ENCODE measurements around the gene SCRN3. TPM values are rescaled to one million over a fixed set of nuclear protein-coding genes. Genes with fewer than 3 reads are reported as not detected.

SCRN3 gene
- total RNA-seq, 1 experiment from 2014 or later: 28.6 TPM

DNA sequence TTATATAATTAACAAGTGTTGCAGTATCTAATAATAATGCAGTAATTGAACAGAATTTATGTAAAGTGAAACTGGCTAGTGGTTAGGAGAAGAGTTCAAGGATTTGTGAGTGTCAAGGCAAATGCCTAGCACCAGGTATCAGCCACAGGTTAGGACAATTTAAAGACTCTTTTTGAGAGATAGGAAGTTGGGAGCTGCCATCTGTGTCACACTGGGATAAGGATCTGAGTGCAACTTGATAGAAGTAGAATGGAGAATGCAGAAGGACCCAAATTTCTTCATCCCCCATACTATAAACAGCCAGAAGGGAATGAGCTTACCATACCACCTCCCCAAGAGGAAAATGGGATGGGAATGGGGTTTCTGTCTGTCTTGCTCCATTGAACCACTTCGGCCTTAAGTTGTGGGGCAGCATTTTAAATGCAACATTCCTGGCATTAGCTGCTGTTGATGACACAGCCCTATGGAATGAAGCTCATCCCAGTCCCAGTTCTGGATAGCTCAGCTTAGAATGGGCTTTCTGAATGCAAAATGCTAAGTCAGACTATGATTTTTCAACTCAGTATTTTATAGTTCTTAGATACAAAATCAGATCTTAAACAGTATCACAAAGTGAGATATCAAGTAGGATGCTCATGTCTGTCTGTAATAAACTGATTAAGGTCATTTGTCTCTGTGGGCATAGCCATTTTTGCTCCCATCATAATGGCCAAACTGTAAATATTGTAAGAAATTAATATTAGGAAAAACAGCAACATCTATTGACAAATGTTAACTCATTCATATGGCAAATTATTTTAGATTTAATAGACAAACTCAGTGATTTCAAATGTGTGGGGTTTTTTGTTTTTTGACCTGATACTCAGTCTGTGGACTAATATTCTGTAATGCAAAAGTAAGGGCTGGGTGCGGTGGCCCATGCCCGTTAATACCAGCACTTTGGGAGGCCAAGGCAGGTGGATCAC lies 47.3 kb downstream of the SCRN3 start:
- ChIA-PET POLR2A (ENCODE audit: low non-redundant PET) (no interaction called here), CTCF (no interaction called here)
- Histone ChIP-seq H3K36me3 (ENCODE audit: insufficient read depth, low read length, poor library complexity, severe bottlenecking) (no peaks in the 10 kb centered on the region), H3K4me3 (ENCODE audit: low read depth, low read length, poor library complexity, severe bottlenecking) (no peak overlapping the region), H3K27me3 (replicated peaks; ENCODE audit: insufficient read depth, low read depth, low read length, poor library complexity) (no peaks in the 10 kb centered on the region), H3K4me1 (ENCODE audit: insufficient read depth, low read length, poor library complexity, severe bottlenecking) (no peaks in the 10 kb centered on the region), H3K27ac (ENCODE audit: low read depth, low read length, poor library complexity, severe bottlenecking) (no peak overlapping the region), H3K9me3 (ENCODE audit: low read depth, low read length, poor library complexity, severe bottlenecking) (no peaks in the 10 kb centered on the region)
- no peak for DNase-seq (ENCODE audit: low spot score)
- TF ChIP-seq, protein P1, sequence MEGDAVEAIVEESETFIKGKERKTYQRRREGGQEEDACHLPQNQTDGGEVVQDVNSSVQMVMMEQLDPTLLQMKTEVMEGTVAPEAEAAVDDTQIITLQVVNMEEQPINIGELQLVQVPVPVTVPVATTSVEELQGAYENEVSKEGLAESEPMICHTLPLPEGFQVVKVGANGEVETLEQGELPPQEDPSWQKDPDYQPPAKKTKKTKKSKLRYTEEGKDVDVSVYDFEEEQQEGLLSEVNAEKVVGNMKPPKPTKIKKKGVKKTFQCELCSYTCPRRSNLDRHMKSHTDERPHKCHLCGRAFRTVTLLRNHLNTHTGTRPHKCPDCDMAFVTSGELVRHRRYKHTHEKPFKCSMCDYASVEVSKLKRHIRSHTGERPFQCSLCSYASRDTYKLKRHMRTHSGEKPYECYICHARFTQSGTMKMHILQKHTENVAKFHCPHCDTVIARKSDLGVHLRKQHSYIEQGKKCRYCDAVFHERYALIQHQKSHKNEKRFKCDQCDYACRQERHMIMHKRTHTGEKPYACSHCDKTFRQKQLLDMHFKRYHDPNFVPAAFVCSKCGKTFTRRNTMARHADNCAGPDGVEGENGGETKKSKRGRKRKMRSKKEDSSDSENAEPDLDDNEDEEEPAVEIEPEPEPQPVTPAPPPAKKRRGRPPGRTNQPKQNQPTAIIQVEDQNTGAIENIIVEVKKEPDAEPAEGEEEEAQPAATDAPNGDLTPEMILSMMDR (conservative IDR thresholded peaks at IDR 0.05; ENCODE audit: low read depth, low read length): no peak
- no peak for TF ChIP-seq EZH2 (IDR thresholded peaks at IDR 0.05; ENCODE audit: borderline replicate concordance, low read depth, low read length, poor library complexity, severe bottlenecking)
- BruUV-seq (replicated peaks): no TSS peak
- intact Hi-C loops (cut with micrococcal nuclease; ENCODE audit: unreplicated experiment): no loop called here

DNA sequence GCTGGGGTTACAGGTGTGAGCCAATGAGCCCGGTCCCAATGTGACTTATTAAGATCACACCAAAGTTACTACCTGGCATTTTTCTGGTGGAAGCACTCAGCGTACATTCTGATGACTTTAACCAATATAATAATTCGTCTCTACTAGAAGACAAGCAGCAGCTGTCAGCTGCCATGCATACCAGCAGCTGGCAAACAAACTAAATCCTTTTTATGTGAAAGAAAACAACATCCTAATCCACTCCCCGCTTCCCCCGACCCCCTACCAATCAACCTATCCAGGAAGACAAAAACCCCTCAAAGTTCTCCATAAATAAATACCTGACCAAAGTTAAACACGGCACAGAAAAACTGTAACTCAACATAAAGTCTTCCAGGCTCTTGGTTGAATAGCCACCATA lies 49.2 kb downstream of the SCRN3 start:
- no peak for TF ChIP-seq EZH2 (IDR thresholded peaks at IDR 0.05; ENCODE audit: borderline replicate concordance, low read depth, low read length, poor library complexity, severe bottlenecking)
- TF ChIP-seq, protein P1 (conservative IDR thresholded peaks at IDR 0.05; ENCODE audit: low read depth, low read length): no peak

DNA sequence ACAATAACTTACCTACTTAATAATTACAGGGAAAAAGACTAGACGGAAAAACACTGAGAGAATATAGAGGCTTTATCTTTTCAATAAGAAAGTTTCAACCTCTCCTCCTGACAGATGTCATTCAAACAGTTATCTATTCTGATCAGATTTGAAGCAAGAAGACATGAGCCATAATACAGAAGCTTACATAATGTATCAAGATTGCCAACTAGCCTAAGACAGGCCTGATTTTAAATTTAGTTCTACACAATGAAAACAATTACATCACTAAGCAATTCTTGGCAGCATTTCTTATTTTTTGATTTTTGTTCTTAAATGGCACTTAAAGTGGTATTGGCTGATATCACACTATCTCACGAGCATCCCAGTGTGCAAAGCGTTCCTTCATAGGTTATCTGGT lies 49.7 kb downstream of the SCRN3 start:
- CTCF ChIA-PET: no interaction called here
- H3K27me3 ChIP-seq (replicated peaks; ENCODE audit: insufficient read depth, low read depth, low read length, poor library complexity): no peaks in the 10 kb centered on the region
- no peak overlapping the region for H3K27ac ChIP-seq (ENCODE audit: low read depth, low read length, poor library complexity, severe bottlenecking)
- TF ChIP-seq, protein P1 (conservative IDR thresholded peaks at IDR 0.05; ENCODE audit: low read depth, low read length): no peak
- no peak for TF ChIP-seq EZH2 (IDR thresholded peaks at IDR 0.05; ENCODE audit: borderline replicate concordance, low read depth, low read length, poor library complexity, severe bottlenecking)
- POLR2A ChIA-PET (ENCODE audit: low non-redundant PET): no interaction called here
- no peak for DNase-seq (ENCODE audit: low spot score)
- H3K4me3 ChIP-seq (ENCODE audit: low read depth, low read length, poor library complexity, severe bottlenecking): no peak overlapping the region
- no peaks in the 10 kb centered on the region for H3K4me1 ChIP-seq (ENCODE audit: insufficient read depth, low read length, poor library complexity, severe bottlenecking)
- BruUV-seq (replicated peaks): no TSS peak
- H3K9me3 ChIP-seq (ENCODE audit: low read depth, low read length, poor library complexity, severe bottlenecking): no peaks in the 10 kb centered on the region
- H3K36me3 ChIP-seq (ENCODE audit: insufficient read depth, low read length, poor library complexity, severe bottlenecking): no peaks in the 10 kb centered on the region
- intact Hi-C loops (cut with micrococcal nuclease; ENCODE audit: unreplicated experiment): no loop called here

More for the DNA sequence above, 49.2 kb downstream of the SCRN3 start:
- no peak overlapping the region for H3K27ac ChIP-seq (ENCODE audit: low read depth, low read length, poor library complexity, severe bottlenecking)
- intact Hi-C loops (cut with micrococcal nuclease; ENCODE audit: unreplicated experiment): no loop called here
- ChIA-PET POLR2A (ENCODE audit: low non-redundant PET) (no interaction called here), CTCF (no interaction called here)
- H3K4me3 ChIP-seq (ENCODE audit: low read depth, low read length, poor library complexity, severe bottlenecking): no peak overlapping the region
- no peaks in the 10 kb centered on the region for H3K4me1 ChIP-seq (ENCODE audit: insufficient read depth, low read length, poor library complexity, severe bottlenecking)
- no peak for DNase-seq (ENCODE audit: low spot score)
- no peaks in the 10 kb centered on the region for H3K9me3 ChIP-seq (ENCODE audit: low read depth, low read length, poor library complexity, severe bottlenecking)
- no peaks in the 10 kb centered on the region for H3K27me3 ChIP-seq (replicated peaks; ENCODE audit: insufficient read depth, low read depth, low read length, poor library complexity)
- no TSS peak for BruUV-seq (replicated peaks)
- no peaks in the 10 kb centered on the region for H3K36me3 ChIP-seq (ENCODE audit: insufficient read depth, low read length, poor library complexity, severe bottlenecking)

All from A673 (cell line).